Stimulated activated CD8-positive, alpha-beta memory T cell treated with anti-CD3 and anti-CD28 coated beads, Interleukin-7, amount 100 ng/mL, for 24 hours (primary cell): ENCODE results near the gene TRMT13.

ENCODE experiments used
- DNase-seq: peaks from one replicate; pipeline ENCODE4 v3.0.0-alpha.2; 2020; ENCODE audit warnings: low read depth

The TRMT13 gene, protein sequence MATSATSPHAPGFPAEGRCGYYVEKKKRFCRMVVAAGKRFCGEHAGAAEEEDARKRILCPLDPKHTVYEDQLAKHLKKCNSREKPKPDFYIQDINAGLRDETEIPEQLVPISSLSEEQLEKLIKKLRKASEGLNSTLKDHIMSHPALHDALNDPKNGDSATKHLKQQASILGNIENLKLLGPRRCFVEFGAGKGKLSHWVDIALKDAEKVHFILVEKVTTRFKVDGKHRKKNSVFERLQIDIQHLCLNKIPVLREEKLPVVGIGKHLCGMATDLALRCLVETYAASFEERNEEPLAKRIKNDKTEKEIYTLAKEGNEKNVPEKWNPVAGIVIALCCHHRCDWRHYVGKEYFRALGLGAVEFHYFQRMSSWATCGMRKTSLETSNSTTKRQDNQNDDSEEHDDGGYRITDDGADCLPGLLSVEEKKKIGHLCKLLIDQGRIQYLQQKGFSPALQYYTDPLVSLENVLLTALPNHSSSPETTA

DNA sequence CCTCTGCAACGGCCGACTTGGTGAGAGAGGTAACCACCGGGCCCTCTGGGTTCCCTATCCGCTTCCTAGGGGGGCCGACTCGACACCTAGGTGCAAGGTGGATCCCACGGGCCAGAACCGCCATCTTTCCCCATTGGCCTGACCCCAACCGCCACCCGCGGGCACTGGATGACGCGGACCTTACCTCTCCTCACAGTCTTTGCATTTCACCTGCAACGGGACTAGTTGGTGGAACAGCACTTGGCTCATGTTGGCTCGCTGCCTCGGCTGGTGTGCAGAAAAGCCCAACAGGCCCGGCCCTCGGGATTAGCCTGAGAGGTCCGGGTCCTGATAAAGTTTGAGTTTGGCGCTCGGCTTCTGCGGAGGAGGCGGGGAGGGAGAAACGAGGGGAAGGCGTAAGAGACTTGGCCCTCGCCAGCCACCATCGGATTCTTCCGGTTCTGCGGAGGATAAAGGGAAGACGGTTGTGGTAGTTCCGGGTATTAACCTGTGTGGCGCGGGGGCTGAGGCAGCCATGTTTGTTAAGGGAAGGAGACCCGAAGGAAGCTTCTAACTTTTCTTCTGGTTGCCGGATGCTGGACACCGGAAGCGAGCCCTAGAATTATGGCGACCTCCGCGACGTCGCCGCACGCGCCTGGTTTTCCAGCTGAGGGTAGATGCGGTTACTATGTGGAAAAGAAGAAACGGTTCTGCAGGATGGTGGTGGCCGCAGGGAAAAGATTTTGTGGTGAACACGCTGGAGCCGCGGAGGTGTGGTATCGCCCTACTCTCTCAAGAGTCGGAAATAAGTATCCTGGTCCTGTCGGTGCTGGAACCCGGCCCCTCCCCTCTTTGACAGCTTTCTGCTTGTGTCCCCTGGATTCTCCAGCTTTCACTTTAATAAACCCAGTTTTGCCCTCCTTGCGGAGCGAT lies at the start of gene TRMT13, which contains the start of gene SASS6:
TRMT13 (plus strand) TSS at position 598 of the 912 bp plus-strand sequence; CDS start at position 604, 6 bp downstream.
SASS6 (minus strand) TSS at position 365 of the 912 bp plus-strand sequence; CDS start at position 249, 116 bp downstream.
- DNase-seq: peak; percentile 86

DNA sequence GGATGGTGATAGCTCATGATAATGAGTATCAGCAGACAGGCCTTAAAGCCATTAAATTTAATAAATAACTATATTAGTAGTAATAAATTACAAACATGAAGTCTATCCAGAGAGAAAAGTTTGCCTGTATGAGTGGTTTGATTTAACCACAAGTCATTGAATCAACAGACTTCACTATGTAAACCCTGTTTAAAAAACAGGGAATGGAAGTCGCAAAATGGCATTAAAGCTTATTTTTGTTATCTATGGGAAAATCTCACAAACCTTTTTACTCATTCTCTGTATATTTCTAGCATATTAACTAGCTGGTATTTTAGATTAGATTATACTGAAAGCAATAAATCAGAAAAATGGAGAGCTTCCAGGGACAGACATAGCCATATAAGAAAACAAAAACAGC lies 45.6 kb upstream of the TRMT13 start:
- no peak for DNase-seq

DNA sequence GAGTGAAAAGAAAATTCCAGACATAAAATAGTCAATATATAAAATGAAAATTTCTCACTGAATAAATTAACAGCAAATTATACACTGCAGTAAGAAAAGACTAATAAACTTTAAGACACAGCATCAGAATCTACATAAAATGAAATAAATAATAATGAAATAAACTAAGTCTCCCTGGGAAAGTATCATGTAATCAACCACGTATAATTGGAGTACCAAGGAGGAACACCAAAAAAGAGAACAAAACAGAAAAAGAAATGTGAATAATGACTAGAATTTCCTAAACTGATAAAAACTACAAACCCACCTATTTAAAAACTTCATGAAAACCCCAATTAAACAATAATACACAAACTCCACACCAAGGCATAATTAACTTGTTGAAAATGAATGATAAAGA lies 43.9 kb upstream of the TRMT13 start:
- DNase-seq: no peak

DNA sequence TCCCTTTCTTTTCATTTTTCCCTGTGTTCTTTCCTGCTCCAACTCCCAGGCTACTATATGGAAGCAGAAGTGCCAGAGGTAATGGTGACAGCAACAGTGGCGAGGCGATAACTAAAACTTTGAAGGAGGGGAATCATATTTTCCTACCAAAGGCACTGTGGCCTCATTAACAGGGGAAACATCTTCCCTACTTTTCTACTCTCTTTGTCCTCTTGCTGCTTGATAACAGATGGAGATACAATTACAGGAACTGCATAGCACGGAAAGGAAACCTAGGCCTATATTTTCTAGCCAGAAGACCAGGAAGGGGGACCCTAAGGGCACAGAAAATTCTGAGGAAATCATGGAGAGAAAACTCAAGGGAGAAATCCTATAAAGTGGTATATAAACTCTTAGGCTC lies 42.5 kb upstream of the TRMT13 start:
- DNase-seq: no peak

DNA sequence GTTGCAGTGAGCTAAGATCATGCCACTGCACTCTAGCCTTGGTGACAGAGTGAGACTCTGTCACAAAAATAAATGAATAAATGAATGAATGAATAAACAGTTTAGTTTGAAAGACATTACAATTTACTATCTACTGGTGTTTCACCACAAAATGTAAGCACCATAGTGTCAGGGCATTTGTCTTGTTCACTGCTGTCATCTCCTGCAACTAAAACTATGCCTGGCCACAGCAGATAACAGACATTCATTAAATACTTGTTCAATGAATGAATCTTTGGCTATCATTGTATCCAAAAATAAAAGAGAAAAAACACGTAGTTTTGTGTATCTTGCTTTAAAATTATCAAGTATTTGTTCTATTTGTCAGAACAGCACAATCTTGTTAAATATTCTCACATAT lies 32.8 kb upstream of the TRMT13 start:
- no peak for DNase-seq

DNA sequence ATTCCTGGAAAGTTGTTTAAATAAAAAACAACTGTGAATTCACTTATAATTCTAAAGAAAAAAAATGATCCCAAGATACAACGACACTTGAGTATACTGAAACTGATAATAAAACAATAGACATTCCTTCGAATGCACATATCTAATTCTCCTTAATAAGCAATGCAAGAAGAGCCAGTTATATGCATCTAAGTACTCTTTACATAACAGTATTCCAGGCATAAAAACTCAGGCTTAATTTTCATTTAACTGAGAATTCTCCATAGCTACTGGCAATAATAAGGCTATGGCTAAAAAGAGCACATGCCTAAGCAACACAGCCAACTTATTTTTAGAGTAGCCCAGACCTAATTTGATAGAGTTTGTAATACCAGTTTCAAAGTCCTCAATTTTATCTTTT lies 31.4 kb upstream of the TRMT13 start:
- no peak for DNase-seq

DNA sequence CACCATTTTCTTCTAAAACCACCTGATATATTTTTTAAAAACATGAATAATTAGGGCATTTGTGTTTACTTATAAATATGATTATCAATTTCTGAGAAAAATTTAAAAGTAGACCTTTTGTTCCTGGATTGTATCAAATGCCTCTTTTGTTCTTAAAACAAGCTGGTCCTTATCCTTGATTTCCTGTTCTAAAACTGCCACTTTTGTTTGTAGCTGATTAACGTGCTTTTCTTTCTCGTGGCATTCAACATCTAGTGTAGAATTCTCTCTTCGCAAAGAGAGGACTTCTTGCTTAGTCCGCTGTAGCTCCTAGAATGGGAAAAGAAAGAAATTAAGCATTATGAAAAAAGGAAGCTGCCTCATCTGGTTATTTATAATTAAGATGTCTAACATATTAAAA lies 25.3 kb upstream of the TRMT13 start:
- DNase-seq: no peak

DNA sequence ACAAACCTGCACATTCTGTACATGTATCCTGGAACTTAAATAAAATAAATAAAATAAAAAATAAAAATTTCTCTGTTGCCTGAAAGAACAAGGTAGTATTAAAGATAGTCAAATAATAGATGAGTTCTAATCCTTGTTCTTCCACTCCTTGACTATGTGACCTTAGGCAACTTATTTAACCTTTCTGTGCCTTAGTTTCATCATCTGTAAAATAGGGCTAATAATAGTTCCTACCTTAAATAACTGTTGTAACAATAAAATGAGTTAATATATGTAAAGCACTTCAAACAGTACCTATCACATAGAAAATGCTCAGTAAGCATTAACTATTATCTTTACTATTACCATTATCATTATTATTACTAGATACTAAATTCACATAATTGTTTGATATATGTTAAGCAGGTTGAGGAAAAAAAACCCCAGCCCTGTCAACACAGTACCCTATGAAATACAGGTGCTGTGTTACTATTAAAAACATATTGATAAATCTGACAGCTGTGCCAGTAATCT lies 23.4 kb upstream of the TRMT13 start:
- no peak for DNase-seq

DNA sequence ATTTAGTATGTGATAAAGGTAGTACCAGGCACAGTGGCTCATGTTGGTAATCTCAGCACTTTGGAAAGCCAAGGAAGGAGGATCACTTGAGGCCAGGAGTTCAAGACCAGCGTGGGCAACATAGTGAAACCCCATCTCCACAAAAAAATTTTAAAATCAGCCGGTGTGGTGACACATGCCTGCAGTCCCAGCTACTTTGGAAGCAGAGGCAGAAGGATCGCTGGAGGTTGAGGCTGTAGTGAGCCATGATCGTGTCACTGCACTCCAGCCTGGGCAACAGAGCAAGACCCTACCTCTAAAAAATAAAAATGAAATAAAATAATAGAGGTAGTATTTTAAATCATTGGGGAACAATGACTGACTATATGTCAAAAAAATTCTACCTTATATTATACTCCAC lies 17.4 kb upstream of the TRMT13 start:
- no peak for DNase-seq

DNA sequence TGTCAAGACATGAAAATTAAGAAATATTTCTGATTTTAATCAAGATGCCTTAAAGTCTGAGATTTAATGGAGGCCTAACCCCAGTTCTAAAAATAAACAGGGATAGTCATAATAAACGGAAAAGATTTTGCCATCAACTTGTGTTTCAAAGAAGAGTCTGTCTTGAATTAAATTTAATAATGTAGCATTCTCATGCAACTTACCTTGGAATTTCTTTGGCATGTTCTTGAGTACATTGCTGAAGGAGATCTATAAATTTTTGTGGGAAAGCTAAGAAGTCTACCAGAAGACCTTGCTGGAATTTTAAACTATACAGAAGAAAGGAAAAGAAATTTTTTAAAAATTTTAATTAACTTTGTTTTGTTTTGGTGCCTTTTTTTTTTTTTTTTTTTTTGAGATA lies 10.8 kb upstream of the TRMT13 start:
- DNase-seq: no peak

DNA sequence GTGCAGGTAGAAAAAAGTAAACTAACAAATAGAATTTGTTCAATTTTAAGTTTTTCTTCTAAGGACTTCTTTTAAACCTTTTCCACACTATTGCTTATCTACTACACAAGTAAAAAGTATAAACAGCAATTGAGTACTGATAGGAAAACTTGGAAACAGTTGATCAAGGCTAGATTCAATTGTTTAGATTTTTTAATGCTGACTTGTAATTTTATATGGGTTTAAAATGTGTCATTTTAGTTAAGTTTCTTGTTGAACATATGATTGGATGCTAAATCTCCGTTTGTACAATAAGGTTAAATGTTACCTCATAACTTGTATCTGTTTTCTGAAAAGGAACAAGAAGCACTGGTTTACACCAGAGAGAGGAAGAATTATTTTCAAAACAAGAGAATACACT lies 5.7 kb upstream of the TRMT13 start:
- DNase-seq: no peak

DNA sequence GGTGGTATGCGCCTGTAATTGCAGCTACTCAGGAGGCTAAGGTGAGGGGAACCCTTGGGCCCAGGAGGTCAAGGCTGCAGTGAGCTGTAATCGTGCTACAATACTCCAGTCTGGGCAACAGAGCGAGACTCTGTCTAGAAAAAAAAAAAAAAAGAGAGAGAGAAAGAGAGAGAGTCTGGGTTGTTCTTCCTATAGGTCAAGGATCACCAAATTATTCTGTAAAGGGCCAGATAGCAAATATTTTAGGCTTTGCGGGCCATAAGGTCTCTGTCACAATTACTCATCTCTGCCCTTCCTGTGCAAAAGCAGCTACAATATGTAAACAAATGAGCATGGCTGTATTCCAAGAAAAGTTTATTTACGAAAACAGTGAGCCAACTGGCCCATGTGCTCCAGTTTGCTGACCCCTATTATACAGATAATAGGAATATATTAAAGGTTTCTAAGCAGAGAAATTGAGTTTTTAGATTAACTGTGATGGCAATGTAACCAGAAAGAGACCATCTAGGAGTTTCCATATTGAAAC lies 2.3 kb upstream of the TRMT13 start:
- DNase-seq: no peak

DNA sequence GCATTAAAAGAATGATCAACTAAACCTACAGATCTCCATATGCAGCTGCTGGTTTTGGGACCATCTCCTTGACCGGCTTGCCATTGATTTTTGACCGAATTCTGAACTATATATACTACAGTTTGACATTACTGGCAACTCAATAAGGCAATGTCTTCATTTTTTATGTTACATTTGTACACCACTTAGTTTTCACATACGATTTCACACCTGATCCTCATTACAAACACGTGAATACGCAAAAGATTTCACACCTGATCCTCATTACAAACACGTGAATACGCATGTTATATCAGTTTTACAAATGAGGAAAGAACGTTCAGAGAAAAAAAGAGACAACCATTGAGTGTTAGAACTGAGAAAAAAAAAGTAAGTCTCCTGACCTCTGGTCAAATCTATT lies 1.3 kb upstream of the TRMT13 start:
- DNase-seq: no peak

DNA sequence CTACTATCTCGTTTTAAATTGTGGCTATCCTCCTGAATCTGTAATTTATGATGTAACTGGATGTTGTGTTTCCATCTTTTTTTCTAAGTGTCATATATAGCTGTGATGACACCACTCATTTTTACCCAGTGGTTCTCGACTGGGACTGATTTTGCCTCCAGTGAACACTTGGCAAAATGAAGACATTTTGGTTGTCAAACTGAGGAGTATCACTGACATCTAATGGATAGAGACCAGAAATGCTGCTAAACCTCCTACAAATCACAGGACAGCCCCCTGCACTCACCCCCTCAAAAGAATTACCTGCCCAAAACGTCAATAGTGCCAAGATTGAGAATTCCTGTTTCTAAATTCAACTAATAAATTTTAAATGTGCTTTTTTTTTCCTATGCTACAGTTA lies 1.9 kb downstream of the TRMT13 start:
- no peak for DNase-seq

DNA sequence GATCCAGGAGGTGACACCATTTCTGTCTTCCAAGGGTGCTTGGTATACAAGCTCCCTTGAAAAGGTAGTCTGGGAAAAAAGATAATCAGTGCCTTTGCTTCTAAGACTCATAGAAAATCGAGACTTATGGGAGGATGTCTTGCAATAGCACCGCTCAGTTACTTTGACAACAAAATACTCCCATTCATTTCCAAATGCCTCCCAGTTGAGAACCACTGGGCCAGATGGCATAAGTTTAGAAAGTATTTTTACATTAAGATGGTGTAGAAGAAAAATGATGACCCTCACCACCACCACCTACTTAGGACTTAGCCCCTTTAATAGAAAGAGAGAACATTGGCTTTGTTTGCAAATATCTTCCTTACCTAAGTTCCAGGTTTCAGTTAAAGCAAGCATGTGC lies 4.6 kb downstream of the TRMT13 start:
- DNase-seq: no peak

DNA sequence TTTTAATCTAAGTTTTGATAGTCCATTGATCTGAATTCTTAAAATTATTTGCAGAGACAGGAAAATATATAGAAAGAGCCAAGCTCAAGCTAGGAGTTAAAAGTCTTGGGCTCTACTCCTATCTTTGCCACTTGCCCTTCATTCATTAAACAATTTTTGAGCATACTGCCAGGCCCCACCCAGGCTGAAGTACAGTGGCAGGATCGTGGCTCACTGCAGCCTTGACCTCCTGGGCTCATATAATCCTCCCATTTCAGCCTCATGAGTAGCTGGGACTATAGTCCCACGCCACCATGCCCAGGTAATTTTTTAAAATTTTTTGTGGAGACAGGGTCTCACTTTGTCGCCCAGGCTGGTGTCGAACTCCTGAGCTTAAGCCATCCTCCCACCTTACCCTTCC lies 8.2 kb downstream of the TRMT13 start:
- no peak for DNase-seq

DNA sequence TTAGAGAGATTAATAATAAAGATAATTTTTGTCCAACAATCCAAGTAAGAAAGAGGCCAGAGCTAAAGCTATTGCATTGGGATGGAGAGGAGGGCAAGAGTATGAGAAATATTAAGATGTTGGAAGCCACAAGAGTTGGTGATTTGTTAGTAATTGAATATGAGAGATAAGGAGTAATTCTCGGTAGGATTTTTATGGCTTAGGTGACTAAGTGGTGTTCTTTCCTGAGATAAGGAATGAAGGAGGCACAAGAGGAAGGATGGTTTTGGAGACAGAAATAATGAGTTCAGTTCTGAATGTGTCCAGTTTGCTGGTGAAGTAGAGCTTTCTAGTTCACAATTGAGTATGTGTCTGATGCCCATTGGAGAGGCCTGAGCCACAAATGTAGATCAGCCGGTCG lies 9.4 kb downstream of the TRMT13 start:
- DNase-seq: no peak

DNA sequence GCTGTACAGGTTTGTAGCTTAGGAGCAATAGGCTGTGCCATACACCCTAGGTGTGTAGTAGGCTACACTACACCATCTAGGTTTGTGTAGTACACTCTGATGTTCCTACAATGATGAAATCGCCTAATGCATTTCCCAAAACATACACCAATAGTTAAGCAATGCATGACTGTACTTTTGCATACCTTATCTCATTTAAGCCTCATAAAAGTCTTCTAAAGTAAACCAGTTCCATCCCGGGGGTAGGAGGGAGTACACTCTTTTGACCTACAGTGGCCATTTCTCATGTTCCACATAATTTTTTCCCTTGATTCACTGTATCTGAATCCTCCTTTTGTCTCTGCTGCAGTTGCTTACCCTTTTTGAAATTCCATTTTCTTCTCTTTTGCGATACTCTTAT lies 12.2 kb downstream of the TRMT13 start:
- no peak for DNase-seq

DNA sequence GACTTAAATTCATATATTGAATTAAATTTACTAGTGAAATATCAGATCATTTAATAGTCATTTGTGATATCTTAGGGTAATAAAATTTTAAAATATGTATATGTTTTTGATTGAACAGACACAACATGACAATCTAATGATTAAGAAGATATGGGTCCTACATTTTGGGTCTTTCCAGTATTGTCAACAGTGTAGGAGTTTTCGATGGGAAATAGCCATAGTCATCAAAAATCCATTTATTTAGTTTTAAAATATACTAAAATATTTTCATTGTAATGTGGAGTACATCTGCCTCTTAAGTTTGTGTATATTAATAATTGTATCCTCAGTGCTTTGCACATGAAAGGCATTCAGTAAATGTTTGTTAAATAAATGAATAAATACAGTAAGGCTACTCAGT lies 14.0 kb downstream of the TRMT13 start:
- no peak for DNase-seq

DNA sequence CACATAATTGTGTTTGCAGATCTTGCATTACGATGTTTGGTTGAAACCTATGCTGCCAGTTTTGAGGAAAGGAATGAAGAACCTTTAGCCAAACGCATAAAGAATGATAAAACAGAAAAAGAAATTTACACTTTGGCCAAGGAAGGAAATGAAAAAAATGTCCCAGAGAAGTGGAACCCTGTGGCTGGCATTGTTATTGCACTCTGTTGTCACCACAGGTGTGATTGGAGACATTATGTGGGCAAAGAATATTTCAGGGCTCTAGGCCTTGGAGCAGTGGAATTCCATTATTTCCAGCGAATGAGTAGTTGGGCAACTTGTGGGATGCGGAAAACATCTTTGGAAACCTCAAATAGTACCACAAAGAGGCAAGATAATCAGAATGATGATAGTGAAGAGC lies 14.9 kb downstream of the TRMT13 start:
- no peak for DNase-seq

DNA sequence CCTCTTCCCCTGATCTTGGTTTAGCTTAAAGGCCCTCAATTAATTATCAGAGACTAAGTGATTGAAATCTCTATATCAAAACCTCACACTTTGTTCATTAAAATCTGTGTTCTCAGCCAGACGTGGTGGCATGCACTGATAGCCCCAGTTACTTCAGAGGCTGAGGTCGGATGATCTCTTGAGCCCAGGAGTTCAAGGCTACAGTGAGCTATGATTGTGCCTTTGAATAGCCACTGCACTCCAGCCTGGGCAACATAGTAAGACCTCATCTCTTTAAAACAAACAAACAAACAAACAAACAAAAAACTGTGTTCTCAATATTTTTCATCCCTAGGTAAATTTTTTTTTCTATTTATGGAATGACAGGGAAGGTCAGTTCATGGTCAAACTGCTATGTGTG lies 18.7 kb downstream of the TRMT13 start:
- DNase-seq: no peak

DNA sequence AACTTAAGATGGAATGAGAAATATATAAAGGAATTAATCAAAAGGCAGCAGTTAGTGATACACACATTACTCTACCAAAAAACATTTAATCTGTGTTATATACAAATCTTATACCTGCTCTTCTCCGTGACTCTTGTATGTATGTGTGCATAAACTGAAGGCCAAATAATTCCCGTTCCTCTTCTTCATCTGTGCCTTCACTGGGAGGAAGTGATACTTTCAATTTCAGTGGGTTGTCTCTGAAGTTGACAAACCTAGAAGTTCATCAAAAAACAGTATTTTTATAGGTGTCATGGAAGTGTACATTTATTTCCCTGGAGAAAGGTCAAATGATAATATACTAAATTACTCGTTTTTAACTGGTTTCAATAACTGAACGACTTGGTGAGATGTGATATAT lies 19.3 kb downstream of the TRMT13 start:
- no peak for DNase-seq

DNA sequence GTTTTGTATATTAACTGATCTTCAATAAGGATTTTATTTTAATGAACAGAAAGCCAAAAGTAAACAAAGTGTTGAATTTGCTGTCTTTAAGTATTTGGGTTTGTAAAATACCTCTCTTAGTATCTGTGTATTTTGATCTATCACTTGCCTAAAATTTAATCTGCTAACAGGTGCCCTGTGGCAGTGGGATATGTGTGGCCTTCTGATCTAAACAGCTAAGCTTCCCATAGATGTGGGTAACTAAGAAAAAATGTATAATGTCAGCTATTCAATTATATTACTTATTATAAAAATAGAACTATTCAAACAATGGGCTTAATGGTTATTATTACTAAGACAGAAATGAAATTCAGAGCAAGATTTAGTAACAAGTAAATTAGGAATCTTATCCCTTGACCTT lies 29.9 kb downstream of the TRMT13 start:
- DNase-seq: no peak
